HUDEP-2 (cell line): ENCODE results near the gene OR5K2.

Source experiments
- DNase-seq, 76 experiments: peaks; one replicate each; lab custom pipeline; 2025; ENCODE audit not compliant: unreplicated experiment in 76 of 76; lab: John Stamatoyannopoulos, UW

Gene OR5K2

DNA sequence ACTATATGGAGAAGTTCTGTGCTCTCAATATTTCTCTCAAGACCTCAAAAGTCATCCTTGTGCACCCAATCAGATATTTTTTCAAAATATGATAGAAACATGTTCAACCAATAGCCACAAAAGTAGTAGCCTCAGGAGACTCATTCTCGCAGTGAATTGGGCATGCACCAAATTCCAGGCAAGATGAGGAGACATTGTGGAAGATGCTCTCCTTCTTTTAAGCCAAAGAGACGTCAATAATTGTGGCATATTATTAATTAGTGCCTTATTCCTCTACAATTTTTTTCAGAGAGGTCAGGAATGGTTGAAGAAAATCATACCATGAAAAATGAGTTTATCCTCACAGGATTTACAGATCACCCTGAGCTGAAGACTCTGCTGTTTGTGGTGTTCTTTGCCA lies at the start of gene OR5K2:
TSS of gene OR5K2 (plus strand) at position 301 of the 400 bp plus-strand sequence. CDS start at position 301, 0 bp downstream.
- DNase-seq, result no peak

DNA sequence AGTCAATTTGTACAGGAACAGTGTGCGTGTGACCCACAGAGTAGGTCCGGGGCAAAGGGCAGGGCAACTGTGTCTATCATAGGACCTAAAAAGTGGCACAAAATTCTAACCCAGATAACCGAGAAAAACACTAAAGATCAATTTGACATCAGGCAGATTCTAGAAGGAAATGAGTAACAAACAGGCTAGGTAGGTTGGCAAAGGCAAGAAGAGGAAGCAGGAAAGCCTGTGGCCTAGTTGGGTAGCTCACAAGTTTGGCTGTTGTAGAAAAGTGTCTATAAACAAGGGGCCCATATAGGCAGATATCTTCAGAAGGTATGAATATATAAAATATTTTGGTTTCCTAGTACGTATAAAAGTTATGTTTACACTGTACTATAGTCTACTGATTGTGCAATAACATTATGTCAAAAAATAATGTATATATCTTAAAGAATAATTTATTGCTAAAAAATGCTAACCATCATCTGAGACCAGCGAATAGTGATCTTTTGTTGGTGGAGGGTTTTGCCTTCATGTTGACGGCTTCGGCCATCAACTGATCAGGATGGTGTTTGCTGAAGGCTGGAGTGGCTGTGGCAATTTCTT lies 47.8 kb upstream of the OR5K2 start:
- no peak for DNase-seq

DNA sequence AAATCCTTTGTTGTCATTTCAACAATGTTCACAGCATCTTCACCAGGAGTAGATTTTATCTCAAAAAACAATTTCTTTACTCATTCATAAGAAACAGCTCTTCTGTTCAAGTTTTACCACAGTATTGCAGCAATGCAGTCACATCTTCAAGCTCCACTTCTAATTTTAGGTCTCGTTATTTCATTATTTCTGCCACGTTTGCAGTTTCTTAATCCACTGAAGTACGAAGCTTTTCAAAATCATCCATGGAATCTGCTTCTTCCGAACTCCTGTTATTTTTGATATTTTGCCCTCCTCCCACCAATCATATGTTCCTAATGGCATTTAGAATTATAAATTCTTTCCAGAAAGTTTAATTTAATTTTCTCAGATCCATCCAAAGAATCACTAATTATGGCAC lies 47.1 kb upstream of the OR5K2 start:
- DNase-seq, result no peak

DNA sequence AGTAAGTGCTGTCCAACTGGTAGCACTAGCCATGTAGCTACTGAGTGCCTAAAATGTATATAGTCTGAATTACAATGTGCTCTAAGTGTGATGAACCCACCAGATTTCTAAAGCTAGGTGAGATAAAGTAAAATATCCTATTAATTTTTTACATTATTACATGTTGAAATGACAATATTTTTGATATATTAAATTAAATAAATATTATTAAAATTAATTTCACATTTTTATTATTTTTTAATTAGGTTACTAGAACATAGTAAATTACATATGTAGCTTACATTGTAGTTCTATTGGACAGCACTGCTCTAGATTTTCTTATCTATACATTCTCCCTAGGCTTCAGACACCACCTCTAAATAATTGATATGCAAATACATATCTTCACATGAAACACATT lies 43.7 kb upstream of the OR5K2 start:
- DNase-seq, result no peak

DNA sequence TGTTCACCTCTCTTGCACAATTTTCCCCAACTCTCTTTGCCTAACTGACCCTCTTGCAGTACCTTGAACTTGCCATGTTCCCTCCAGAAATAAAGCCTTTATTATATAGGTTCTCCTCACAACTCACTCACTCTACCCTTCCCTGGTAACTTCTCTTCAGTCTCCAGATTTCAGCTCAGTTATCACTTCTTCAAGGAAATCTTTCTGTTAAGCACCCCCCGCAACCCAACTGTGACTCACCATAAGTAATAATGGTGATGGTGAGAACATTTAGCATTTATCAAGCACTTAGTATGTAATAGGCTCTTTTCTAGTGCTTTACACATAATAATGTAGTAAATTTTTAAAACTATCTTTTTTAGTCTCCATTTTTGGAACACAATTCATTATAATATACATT lies 42.6 kb upstream of the OR5K2 start:
- DNase-seq, result no peak

DNA sequence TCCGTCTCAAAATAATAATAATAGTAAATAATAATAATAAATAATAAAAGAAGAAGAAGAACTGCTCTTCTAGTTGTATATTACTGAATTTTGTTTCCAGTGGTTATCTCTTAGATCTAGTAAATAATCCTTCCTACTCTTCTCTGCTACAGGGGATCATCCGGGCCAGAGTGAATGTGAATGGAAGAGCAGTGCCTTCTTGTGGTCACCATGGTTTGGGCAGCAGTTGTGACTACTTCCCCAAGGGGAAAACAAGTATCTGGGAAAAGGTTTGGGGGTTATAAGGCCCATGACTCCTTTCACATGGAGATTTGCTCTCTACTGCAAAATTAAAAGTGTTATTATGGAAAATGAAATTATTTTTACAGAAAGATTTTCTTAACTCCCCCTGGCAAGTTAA lies 39.9 kb upstream of the OR5K2 start:
- DNase-seq, result no peak

DNA sequence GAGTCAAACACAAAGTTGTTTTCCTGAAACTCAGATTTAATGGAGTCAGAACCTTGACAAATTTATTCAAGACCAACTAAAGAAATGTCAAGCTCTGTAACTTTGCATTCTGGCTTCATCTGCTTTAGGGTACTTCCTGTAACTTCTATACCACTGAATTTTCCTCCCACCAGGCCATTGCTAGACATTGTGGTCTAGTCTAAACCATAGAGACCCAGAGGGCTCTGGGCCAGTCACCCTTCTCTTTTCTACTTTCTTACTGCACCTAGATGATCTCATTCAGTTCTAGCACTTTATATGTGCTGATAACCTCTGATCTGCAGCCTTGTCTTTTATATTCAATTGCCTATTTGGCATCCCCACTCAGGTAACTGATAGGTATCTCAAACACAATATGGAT lies 37.3 kb upstream of the OR5K2 start:
- no peak for DNase-seq

DNA sequence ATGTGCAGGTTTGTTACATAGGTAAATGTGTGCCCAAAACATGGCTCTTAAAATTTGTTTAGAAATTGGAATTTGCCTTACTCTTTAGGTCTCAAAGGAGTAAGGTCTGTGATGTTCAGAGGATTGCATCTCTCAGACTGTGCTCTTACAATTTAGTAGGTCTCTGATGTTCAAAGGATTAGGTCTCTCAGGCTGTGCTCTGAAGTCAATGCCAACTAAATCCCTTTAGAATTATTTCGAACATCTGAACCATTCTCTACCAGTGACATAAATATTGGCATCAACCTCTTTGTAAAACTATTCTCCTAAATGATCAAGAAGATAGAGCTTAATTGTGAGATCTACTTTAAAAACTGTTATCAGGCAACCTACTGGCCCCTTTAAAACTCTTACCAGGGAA lies 34.6 kb upstream of the OR5K2 start, which contains the start of gene OR5K1:
TSS of gene OR5K1 (plus strand) at position 301 of the 400 bp plus-strand sequence. CDS start 6,376 bp downstream, outside the sequence.
- no peak for DNase-seq

DNA sequence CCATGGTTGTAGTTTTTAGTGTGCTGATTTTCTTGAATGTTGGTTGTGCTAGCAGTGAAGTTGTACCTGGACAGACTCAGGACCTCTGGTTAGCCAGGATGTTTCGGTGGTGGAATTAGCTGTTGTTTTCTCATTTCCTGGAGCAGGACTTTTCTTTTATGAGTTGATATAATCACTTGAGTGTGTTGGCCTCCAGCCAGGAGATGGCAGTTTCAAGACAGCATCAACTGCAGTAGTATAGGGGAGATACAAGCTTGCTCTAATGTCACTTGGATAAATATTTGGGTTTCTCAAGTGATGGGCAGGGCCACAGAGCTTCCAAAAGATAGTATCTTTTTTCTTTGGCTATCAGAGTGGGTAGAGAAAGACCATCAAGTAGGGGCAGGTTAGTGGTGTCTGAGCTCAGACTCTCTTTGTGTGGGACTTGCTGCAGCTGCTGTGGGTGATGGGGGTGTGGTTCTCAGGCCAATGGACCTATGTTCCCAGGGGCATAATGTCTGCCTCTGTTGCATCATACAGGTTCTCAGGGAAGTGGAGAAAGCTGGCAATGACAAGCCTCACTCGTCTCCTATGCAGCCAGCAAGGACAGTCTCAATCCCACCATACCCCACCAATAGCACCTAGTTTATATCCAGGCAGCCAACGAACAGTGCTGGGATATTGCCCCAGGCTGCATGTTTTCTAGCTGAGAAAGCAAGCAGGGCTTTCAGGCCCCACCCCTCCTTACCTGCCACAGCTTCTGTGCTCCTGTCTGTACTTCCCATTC lies 14.6 kb upstream of the OR5K2 start:
- DNase-seq, result peak in 6 of 76 experiments; percentile 2 to 20 (median 3)

DNA sequence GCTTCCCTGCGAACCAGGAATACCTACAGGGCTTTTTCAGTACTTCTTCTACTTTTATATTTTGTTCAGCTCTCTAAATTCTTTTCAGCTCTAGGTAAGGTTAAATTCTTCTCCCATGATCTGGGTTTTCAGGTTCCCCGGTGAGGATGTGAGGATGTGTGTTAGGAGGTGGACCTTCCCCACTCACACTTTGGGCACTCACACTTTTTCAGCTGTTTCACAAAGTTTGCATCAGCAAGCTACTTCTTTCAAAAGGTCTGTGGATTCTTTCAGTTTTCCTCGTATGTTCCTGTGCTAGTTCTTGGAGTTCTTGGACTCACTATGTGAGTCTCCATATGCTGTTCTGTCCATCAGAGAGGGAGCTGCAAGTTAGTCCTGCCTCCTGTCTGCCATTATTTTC lies 13.9 kb upstream of the OR5K2 start:
- DNase-seq, result no peak

DNA sequence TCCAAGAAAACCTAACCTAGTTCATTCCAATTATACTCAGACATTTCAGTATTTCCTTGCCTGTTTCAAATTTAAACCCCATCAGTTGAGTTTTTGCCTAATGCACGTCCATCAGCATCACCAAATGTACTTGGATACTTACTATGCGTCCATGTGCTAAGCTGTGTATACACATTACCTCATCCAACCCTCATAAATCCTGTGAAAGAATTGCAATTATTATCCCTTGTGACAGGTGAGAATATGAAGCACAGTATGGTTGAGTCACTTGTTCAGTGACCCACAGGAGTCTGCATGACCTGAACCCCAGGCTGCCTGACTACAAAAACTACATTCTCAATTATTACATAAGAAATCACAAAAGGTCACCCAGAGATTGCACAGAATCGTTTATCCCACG lies 2.5 kb downstream of the OR5K2 start:
- DNase-seq, result no peak

DNA sequence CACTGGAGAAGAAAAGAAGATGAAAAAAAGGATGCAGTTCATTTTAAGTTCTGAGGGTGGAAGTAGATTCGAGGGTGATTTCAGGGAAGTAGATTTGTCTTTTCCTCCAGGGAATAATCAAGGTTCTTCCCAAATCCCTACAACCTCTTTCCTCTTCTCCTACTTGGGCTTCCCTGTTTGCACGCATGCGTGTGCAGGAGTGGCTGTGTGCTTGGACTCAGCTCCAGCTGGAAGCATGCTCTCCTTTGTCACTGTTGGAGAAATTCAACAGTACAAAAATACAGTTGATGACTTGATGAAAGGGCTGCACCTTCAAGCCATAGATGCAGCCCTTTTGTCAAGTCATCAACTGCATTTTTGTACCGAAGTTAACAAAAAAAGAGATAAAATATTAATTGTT lies 3.8 kb downstream of the OR5K2 start:
- no peak for DNase-seq

DNA sequence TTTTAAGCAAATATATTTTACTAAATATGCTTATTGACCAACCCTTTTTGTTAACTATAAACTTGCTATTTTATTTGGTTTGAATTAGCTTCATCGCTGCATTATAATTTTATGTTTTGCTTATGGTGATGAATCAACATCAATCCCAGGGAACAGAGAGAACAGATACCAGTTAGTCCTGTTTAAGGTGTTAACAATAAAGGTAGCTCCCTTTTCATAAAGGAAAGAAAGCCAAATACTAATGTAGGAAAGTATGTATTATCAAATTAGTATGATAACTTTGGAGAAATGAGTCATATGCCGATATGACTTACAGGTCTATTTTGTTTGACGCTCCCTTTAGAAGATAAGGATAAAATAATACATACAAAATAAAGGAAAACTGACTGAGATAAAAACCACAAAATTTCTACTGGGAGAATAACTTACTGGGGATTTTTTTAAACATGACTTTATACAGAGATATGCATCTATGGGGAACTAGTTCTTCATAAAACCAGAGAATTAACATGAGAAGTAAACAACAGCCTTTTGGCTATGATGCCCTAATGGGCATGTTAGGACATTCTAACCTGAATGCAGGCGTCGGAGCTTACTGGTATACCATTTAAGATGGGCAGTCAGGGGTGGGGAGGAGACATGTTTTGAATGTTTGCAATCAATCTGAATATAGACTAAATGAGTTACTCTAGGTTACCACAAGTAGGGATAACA lies 4.5 kb downstream of the OR5K2 start:
- no peak for DNase-seq

DNA sequence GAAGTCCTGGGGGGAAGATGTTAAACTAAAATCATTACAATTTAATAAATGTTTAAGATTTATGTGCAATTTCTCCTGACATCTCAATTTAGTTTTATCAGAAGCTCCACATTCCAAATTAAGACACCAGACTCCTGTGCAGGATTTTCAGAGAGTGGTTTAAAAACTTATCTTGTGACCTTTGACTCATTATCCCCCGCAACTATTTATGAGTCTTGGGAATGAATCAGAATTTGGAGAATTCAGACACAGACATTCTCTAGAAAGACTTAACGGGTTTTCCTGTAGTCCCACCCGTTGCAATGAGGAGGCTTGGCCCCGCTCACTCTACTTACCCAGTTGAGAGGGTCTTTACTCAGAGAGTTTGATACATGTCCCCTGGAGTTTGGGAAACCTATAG lies 7.1 kb downstream of the OR5K2 start:
- DNase-seq, result no peak

DNA sequence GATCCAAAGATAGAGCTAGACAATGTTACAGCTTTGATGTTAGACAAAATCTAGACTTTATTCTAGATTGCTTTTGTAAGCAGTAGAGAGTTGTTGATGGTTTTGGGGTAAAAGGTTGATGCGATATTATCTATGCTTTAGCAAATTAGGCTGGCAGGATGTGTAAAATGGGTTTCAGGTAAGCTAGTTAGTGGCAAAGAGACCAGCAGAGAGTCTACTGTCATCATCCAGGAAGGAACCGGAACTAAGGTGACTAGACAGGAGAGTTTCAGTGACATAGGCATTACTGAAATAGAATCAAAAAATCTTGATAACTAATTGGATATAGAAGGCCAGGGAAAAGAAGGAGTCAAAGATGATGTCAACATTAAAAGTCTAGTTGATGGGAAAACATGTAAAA lies 11.1 kb downstream of the OR5K2 start:
- no peak for DNase-seq

DNA sequence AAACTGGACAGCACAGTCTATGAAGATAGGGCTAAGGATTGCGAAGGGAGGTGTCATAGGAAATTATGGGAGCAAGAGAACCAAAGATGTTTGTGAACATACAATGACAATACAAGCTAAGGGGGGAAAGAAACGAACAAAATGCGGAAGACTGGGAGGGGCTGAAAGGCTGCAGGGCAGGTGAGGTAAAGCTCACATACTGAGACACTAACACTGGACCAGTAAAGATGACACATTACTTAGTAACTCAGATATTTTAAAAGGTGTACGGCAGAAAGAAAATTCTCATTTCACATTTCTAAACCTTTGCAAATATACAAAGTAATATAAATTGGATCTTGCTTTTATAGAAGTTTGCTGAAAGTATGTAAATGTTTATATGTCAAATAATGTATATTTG lies 15.1 kb downstream of the OR5K2 start:
- DNase-seq, result no peak

DNA sequence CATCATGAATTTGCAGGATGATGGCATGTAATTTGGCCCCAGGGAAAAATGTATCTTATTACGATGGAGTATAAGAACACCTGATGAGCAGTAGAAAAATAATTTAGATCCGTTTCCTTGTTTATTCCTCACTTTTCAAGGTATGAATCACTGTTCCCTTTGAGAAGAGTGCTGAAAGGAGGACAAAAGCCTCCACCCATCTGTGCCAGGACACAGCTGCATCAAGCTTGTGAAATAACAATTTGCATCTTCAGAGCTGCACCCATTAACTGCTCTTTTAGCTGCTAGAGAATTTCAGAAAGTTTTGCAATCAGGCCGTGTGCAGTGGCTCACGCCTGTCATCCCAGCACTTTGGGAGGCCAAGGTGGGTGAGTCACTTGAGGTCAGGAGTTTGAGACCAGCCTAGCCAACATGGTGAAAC lies 15.6 kb downstream of the OR5K2 start:
- DNase-seq, result no peak

DNA sequence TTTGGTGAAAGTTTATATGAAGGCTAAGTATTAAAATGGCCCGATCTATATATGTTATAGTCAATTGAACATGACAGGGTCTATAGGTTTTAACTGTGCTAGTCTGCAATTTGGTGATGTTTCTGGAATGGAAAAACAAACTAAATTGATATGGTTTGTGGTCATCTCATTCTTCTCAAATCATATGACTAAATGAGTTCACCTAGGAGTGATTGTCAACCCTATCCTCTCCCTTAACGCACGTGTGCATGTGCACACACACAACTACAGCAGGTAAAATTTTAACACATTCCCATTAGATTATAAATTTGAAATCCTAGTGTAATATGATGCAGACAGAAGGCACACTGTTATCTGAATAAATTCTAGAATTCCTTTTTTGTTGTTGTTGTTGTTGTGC lies 16.3 kb downstream of the OR5K2 start:
- DNase-seq, result no peak

DNA sequence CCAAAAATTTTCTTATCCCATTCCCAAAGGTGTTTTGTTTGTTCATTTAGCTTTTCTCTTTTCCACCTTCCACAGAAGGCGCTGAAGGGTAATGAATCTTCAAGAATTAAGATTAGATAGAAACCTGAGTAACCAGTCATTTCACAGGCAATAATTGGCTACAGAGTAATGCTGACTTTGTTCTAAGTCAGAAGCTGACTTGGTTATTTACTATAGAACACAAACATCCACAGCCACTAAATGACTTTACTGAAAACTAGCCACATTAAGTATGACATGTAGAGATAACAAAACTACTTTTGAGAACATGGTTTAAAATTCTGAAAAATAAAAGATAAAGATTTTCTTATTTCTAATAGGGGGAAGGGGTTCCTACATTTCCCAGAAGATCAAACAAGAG lies 17.5 kb downstream of the OR5K2 start:
- no peak for DNase-seq

DNA sequence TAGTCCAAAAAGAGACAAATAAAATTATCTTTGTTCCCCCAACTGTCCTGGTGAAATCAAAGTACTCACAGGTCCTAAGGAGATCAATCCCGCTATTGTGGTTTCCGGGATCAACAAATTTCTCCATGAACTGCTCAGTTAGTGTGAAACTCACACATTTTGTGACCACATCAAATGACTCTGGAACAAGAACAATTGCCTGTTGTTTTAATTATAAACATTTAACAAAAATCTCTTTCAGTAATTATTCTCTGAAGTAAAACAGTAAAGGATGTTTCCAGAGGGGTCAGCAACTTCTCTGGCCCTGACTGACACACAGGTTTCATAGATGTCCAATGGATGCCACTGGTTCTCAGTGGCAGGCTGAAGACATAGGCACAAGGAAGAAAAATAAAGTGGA lies 21.3 kb downstream of the OR5K2 start:
- no peak for DNase-seq

DNA sequence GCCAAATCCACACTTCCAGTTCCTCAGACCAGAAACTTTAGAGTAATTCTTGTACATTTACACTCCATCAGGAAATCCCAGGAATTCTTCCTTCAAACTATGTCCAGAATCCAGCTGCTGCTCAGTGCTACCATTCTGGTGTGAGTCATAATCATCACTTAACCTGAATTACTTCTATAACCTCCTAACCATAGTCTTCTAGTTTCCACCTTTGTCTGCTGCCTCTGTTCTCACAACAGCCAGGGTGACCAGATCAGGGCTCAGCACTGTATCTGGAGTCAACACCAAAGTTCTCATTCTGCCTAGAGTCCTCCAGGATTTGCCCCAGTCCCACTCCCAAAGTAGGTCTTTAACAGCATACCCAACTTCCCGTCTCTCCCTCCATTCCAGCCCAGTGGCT lies 21.9 kb downstream of the OR5K2 start:
- no peak for DNase-seq
